Tibial nerve (tissue), 4 donors: ENCODE data around the gene TNFRSF19.

Experiments used
- EP300 ChIP-seq, 2 donors: sonication (generic); formaldehyde crosslinking; IDR thresholded peaks; one replicate each; pipeline ENCODE4 v1.6.1; 2017; ENCODE audit warnings: antibody characterized with exemption in 2 of 2, mild to moderate bottlenecking in 1 of 2
- POLR2A ChIP-seq, 2 donors: fragments of 450-650 bp; IDR thresholded peaks; one replicate each; pipeline ENCODE4 v1.6.1; 2017; ENCODE audit warnings: antibody characterized with exemption in 2 of 2, mild to moderate bottlenecking in 2 of 2, moderate library complexity in 2 of 2
- TF ChIP-seq, protein P1 (sequence below), 5 experiments: fragments of 200-600 bp in 3 of 5; fragments of 450-650 bp in 2 of 5; sonication (generic) in 3 of 5; IDR thresholded peaks; one replicate each; pipeline ENCODE4 v1.5.1; 2016 to 2019; ENCODE audit warnings: antibody characterized with exemption in 5 of 5, mild to moderate bottlenecking in 3 of 5, moderate library complexity in 2 of 5

DNA sequence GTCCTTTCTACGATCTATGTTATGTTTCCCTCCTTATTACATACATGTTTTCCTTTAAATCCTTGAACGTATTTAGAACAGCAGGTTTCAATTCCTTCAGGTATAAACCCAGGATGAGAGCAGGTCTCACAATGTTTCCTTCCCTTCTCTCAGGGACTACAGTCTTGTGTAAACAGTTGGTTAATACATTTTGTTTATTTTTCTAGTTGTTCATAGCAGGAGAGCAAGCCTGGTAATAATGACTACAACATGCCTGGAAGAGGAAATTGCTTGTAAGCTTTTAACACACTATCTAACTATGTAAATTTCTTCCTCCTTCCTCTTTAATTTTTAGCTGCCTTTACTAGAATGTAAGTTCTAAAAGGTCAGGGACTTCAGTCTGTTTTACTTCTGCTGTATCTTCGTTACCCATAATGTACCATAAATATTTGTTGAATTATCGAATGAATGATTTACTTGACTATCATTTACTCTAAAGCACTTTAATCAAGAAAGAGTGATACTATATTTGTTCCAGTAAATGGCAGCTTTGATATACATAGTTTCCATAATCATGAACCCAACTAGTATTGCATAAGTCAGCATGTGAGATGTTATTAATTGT lies 28.9 kb upstream of the TNFRSF19 start:
- TF ChIP-seq, protein P1, sequence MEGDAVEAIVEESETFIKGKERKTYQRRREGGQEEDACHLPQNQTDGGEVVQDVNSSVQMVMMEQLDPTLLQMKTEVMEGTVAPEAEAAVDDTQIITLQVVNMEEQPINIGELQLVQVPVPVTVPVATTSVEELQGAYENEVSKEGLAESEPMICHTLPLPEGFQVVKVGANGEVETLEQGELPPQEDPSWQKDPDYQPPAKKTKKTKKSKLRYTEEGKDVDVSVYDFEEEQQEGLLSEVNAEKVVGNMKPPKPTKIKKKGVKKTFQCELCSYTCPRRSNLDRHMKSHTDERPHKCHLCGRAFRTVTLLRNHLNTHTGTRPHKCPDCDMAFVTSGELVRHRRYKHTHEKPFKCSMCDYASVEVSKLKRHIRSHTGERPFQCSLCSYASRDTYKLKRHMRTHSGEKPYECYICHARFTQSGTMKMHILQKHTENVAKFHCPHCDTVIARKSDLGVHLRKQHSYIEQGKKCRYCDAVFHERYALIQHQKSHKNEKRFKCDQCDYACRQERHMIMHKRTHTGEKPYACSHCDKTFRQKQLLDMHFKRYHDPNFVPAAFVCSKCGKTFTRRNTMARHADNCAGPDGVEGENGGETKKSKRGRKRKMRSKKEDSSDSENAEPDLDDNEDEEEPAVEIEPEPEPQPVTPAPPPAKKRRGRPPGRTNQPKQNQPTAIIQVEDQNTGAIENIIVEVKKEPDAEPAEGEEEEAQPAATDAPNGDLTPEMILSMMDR (IDR thresholded peaks at IDR 0.05) = no peak
- TF ChIP-seq POLR2A (IDR thresholded peaks at IDR 0.05) (no peak), EP300 (IDR thresholded peaks at IDR 0.05) (no peak)
